ENCODE results near the gene RALGPS1. TPM values are rescaled to one million over a fixed set of nuclear protein-coding genes. Genes with fewer than 3 reads are reported as not detected.

Gene RALGPS1
- polyA plus RNA-seq, 1 of the 3 experiments (the other 2 are of a cell fraction), result 3.9 TPM

- Histone ChIP-seq H3K79me2 (ENCODE audit: insufficient read depth) (no peaks in the 10 kb centered on the region), H3F3A (replicated peaks; ENCODE audit: insufficient read depth) (no peaks in the 10 kb centered on the region), H3K27me3 (ENCODE audit: insufficient read depth) (no peaks in the 10 kb centered on the region), H3K4me2 (no peak overlapping the region), H3K9me2 (no peaks in the 10 kb centered on the region), H3K27ac (ENCODE audit: low read depth in 2 of 2, low read length in 1 of 2) (no peak overlapping the region), H3K4me3 (ENCODE audit: low read depth in 2 of 2, low read length in 1 of 2) (no peak overlapping the region), H3K9ac (no peak overlapping the region), H2AFZ (ENCODE audit: low read depth) (no peak overlapping the region), H3K4me1 (ENCODE audit: control insufficient read depth in 1 of 2, insufficient read depth in 2 of 2, low read depth in 1 of 2, low read length in 1 of 2) (peaks cover 0 to 7% of the 10 kb centered on the region in 2 experiments; a peak in 1 of 4 replicates), H3K9me3 (no peaks in the 10 kb centered on the region), H3K36me3 (replicated peaks in 1 of 2; ENCODE audit: control insufficient read depth in 1 of 2, insufficient read depth in 2 of 2, low read length in 1 of 2) (peaks cover 0 to 3% of the 10 kb centered on the region in 2 experiments), H4K20me1 (ENCODE audit: insufficient read depth) (no peaks in the 10 kb centered on the region)
- 89% methylated on average over 9 of the region's 10 CpGs for WGBS (ENCODE audit: low lambda C conversion rate)
- CTCF ChIA-PET, result interaction anchor here (0.6 to 2.8 kb wide), 4 partner anchors 9 to 43 kb away, joined by 3 to 11 read pairs (median 3); no protein-coding TSS in a partner anchor
- POLR2A ChIA-PET, result no interaction called here
- TF ChIP-seq TEAD4 (IDR thresholded peaks at IDR 0.05; ENCODE audit: borderline replicate concordance, insufficient read depth) (no peak), YY1 (IDR thresholded peaks at IDR 0.05; ENCODE audit: low read depth) (no peak)
- TF ChIP-seq, protein P1, sequence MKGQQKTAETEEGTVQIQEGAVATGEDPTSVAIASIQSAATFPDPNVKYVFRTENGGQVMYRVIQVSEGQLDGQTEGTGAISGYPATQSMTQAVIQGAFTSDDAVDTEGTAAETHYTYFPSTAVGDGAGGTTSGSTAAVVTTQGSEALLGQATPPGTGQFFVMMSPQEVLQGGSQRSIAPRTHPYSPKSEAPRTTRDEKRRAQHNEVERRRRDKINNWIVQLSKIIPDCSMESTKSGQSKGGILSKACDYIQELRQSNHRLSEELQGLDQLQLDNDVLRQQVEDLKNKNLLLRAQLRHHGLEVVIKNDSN (IDR thresholded peaks at IDR 0.05; ENCODE audit: borderline replicate concordance, low read depth), result no peak
- no peak for DNase-seq
These were observed 198.8 kb downstream of the RALGPS1 start for GRCh38 chr9:127113191-127113972.

DNA sequence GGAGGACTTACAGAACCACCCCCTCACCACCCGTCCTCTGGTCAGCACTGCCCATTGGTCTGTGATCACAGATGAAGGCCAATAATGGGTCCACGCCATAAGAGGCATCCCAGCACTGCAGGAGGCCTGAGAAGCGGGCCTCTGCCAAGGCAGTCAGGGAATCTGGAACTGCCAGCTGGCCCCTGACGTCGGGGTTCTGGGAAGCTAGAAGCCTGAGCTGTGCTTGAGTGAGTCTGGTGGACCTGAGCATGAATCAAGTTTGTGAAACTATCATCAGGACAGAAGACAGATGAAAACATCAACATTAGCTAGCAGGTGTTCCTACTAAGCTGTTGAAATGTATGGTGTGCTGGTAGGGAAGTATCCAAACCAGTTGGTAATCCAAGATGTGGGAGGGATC lies 200.0 kb downstream of the RALGPS1 start:
- TF ChIP-seq FOSL2 (IDR thresholded peaks at IDR 0.05; ENCODE audit: borderline replicate concordance, low read depth), result no peak
- TF ChIP-seq YY1 (IDR thresholded peaks at IDR 0.05; ENCODE audit: low read depth), result no peak
- no peak for TF ChIP-seq RXRA (IDR thresholded peaks at IDR 0.05; ENCODE audit: borderline replicate concordance, low read depth)
- no peak for TF ChIP-seq TEAD4 (IDR thresholded peaks at IDR 0.05; ENCODE audit: borderline replicate concordance, insufficient read depth)
- TF ChIP-seq REST (IDR thresholded peaks at IDR 0.05; ENCODE audit: low read depth, low read length), result no peak
- no peak for TF ChIP-seq MEF2A (IDR thresholded peaks at IDR 0.05; ENCODE audit: borderline replicate concordance, low read depth)
- TF ChIP-seq SMC3 (IDR thresholded peaks at IDR 0.05; ENCODE audit: low read depth, low read length), result no peak
- TF ChIP-seq, protein P2, sequence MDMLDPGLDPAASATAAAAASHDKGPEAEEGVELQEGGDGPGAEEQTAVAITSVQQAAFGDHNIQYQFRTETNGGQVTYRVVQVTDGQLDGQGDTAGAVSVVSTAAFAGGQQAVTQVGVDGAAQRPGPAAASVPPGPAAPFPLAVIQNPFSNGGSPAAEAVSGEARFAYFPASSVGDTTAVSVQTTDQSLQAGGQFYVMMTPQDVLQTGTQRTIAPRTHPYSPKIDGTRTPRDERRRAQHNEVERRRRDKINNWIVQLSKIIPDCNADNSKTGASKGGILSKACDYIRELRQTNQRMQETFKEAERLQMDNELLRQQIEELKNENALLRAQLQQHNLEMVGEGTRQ (IDR thresholded peaks at IDR 0.05; ENCODE audit: borderline replicate concordance, low read depth, low read length), result no peak
- no peak for TF ChIP-seq NFIC (IDR thresholded peaks at IDR 0.05; ENCODE audit: borderline replicate concordance)
- no peak for TF ChIP-seq RFX5 (IDR thresholded peaks at IDR 0.05; ENCODE audit: low read length)
- TF ChIP-seq, protein P3, sequence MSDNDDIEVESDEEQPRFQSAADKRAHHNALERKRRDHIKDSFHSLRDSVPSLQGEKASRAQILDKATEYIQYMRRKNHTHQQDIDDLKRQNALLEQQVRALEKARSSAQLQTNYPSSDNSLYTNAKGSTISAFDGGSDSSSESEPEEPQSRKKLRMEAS (IDR thresholded peaks at IDR 0.05; ENCODE audit: low read depth), result no peak
- TF ChIP-seq EZH2phosphoT487 (IDR thresholded peaks at IDR 0.05; ENCODE audit: borderline replicate concordance, low read depth), result no peak
- no peak for TF ChIP-seq EP300 (IDR thresholded peaks at IDR 0.05; ENCODE audit: borderline replicate concordance in 1 of 2, low read depth in 1 of 2, low read length in 1 of 2)
- TF ChIP-seq MXI1 (IDR thresholded peaks at IDR 0.05; ENCODE audit: low read depth, low read length), result no peak
- TF ChIP-seq GABPA (IDR thresholded peaks at IDR 0.05; ENCODE audit: low read depth), result no peak
- TF ChIP-seq ELF1 (IDR thresholded peaks at IDR 0.05), result no peak
- Histone ChIP-seq H3K9ac (no peak overlapping the region), H3K27ac (ENCODE audit: low read depth in 2 of 2, low read length in 1 of 2) (no peak overlapping the region), H4K20me1 (ENCODE audit: insufficient read depth) (no peaks in the 10 kb centered on the region), H3K4me3 (ENCODE audit: low read depth in 2 of 2, low read length in 1 of 2) (no peak overlapping the region), H3K4me2 (no peak overlapping the region), H3K36me3 (replicated peaks in 1 of 2; ENCODE audit: control insufficient read depth in 1 of 2, insufficient read depth in 2 of 2, low read length in 1 of 2) (no peaks in the 10 kb centered on the region), H3K4me1 (ENCODE audit: control insufficient read depth in 1 of 2, insufficient read depth in 2 of 2, low read depth in 1 of 2, low read length in 1 of 2) (peaks cover 0 to 16% of the 10 kb centered on the region in 2 experiments; a peak in 1 of 4 replicates), H3K9me2 (no peaks in the 10 kb centered on the region), H3K79me2 (ENCODE audit: insufficient read depth) (no peaks in the 10 kb centered on the region), H2AFZ (ENCODE audit: low read depth) (no peak overlapping the region), H3K9me3 (no peaks in the 10 kb centered on the region), H3K27me3 (ENCODE audit: insufficient read depth) (no peaks in the 10 kb centered on the region), H3F3A (replicated peaks; ENCODE audit: insufficient read depth) (no peaks in the 10 kb centered on the region)
- no peak for DNase-seq
- 96% methylated on average over 3 of the region's 5 CpGs for WGBS (ENCODE audit: low lambda C conversion rate)
- POLR2A ChIA-PET, result no interaction called here
- CTCF ChIA-PET, result interaction anchor here (0.8 to 2.8 kb wide), 3 partner anchors 10 to 13 kb away, joined by 3 to 11 read pairs (median 4); no protein-coding TSS in a partner anchor
